ENCODE data around the gene OSBP2. TPM values are rescaled to one million over a fixed set of nuclear protein-coding genes. Genes with fewer than 3 reads are reported as not detected.

OSBP2 gene
- total and polyA plus RNA-seq, 2 of the 13 experiments (the other 11 are each of a cell fraction or from before 2014, with no cell fraction given): 5.0 to 7.7 TPM

GRCh38 chr22:30667494-30668385 lies 26.9 kb upstream of the OSBP2 start, which contains the start of gene DUSP18 (continued):
- TF ChIP-seq, protein P1, sequence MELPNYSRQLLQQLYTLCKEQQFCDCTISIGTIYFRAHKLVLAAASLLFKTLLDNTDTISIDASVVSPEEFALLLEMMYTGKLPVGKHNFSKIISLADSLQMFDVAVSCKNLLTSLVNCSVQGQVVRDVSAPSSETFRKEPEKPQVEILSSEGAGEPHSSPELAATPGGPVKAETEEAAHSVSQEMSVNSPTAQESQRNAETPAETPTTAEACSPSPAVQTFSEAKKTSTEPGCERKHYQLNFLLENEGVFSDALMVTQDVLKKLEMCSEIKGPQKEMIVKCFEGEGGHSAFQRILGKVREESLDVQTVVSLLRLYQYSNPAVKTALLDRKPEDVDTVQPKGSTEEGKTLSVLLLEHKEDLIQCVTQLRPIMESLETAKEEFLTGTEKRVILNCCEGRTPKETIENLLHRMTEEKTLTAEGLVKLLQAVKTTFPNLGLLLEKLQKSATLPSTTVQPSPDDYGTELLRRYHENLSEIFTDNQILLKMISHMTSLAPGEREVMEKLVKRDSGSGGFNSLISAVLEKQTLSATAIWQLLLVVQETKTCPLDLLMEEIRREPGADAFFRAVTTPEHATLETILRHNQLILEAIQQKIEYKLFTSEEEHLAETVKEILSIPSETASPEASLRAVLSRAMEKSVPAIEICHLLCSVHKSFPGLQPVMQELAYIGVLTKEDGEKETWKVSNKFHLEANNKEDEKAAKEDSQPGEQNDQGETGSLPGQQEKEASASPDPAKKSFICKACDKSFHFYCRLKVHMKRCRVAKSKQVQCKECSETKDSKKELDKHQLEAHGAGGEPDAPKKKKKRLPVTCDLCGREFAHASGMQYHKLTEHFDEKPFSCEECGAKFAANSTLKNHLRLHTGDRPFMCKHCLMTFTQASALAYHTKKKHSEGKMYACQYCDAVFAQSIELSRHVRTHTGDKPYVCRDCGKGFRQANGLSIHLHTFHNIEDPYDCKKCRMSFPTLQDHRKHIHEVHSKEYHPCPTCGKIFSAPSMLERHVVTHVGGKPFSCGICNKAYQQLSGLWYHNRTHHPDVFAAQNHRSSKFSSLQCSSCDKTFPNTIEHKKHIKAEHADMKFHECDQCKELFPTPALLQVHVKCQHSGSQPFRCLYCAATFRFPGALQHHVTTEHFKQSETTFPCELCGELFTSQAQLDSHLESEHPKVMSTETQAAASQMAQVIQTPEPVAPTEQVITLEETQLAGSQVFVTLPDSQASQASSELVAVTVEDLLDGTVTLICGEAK (IDR thresholded peaks at IDR 0.05): no peak
- TF ChIP-seq, protein P1 (CRISPR knock-in tag; IDR thresholded peaks at IDR 0.05): 0 out of 2 replicates have a peak, but pooled peaks have one; percentile 7
- peak; percentile 61; the same call in 1 of the 2 replicates for TF ChIP-seq ZNF800 (CRISPR knock-in tag; IDR thresholded peaks at IDR 0.05)
- TF ChIP-seq ZSCAN29 (CRISPR knock-in tag; conservative IDR thresholded peaks at IDR 0.05): 0 out of 2 replicates have a peak, but pooled peaks have one; percentile 14
- TF ChIP-seq FIP1L1 (IDR thresholded peaks at IDR 0.05; ENCODE audit: borderline replicate concordance, insufficient read depth, low read depth, low read length): no peak
- TF ChIP-seq IKZF1 (IDR thresholded peaks at IDR 0.05): no peak
- 0 out of 2 replicates have a peak, but pooled peaks have one; percentile 25 for TF ChIP-seq SP4 (CRISPR knock-in tag; IDR thresholded peaks at IDR 0.05)
- TF ChIP-seq PHF8 (CRISPR knock-in tag; IDR thresholded peaks at IDR 0.05): 0 out of 2 replicates have a peak, but pooled peaks have one; percentile 30
- TF ChIP-seq SPEN (CRISPR knock-in tag; IDR thresholded peaks at IDR 0.05; ENCODE audit: low read depth): peak; percentile 67
- no peak for TF ChIP-seq ZBTB7B (CRISPR knock-in tag; IDR thresholded peaks at IDR 0.05)
- no peak for TF ChIP-seq NR2F1 (CRISPR knock-in tag; IDR thresholded peaks at IDR 0.05)
- peak; percentile 56; the same call in 1 of the 2 replicates for TF ChIP-seq ZNF501 (CRISPR knock-in tag; IDR thresholded peaks at IDR 0.05)
